Epidermal melanocyte (primary cell): ENCODE measurements around the gene TMEM37.

Source experiments
- DNase-seq: peaks from one replicate; pipeline ENCODE4 v3.0.0; 2011; ENCODE audit warnings: low spot score; ENCODE audit not compliant: insufficient read length

The TMEM37 gene

GRCh38 chr2:119476301-119477112 is 44.9 kb downstream of the TMEM37 start:
- DNase-seq = no peak

- no peak for DNase-seq
These were observed 45.5 kb downstream of the TMEM37 start for GRCh38 chr2:119477113-119477505.

- no peak for DNase-seq
These were observed 46.7 kb downstream of the TMEM37 start for GRCh38 chr2:119478188-119478977.

GRCh38 chr2:119478978-119479295 is 47.3 kb downstream of the TMEM37 start:
- DNase-seq = no peak

- DNase-seq = no peak
These were observed 48.5 kb downstream of the TMEM37 start for GRCh38 chr2:119480184-119480583.

- DNase-seq = no peak
These were observed 49.1 kb downstream of the TMEM37 start for GRCh38 chr2:119480718-119481142.

GRCh38 chr2:119481501-119482455 is 50.1 kb downstream of the TMEM37 start:
- DNase-seq = no peak

GRCh38 chr2:119482481-119483394 is 51.1 kb downstream of the TMEM37 start:
- DNase-seq = no peak

GRCh38 chr2:119483395-119483753 is 51.7 kb downstream of the TMEM37 start:
- DNase-seq = no peak

GRCh38 chr2:119483896-119484718 is 52.5 kb downstream of the TMEM37 start:
- DNase-seq = no peak

- no peak for DNase-seq
These were observed 53.2 kb downstream of the TMEM37 start for GRCh38 chr2:119484834-119485233.

- no peak for DNase-seq
These were observed 53.9 kb downstream of the TMEM37 start for GRCh38 chr2:119485336-119486110.

GRCh38 chr2:119486196-119486827 is 54.7 kb downstream of the TMEM37 start:
- DNase-seq = no peak

GRCh38 chr2:119486886-119487285 is 55.2 kb downstream of the TMEM37 start:
- no peak for DNase-seq

- no peak for DNase-seq
These were observed 56.0 kb downstream of the TMEM37 start for GRCh38 chr2:119487434-119488244.
